ENCODE measurements around the gene MST1R.

The MST1R gene

DNA sequence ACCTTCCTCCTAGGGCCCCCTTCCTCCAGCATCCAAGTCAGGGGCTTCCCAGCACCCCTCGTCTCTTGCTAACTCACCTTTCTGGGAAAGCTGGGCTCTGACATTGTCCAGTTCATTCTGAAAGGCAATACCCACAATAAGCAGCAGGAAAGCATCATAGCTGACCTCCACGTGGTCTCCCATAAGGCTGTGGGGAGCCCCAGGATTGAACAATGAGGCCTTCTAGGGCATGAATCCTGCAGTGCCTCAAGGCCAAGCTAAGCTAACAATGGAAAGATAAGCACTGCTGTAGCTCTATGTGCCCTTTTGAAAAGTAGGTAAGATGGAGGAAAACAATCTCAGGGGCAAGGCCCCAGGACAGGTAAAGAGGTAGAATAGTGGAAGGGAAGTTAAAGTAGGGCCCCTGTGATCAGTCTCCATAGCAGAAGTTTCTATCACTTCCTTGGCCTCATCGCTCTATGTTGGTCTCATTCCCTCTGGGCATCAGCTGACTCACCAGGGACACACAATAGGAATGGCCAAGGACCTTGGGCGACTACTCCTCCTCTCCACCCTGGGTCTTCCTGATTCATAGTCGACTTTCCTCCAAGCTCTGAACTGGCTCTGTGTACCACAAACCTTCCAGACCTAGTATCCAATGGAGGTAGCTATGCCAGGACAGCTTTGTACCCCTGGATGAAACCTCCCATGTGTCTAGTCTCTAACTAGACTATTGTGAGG is 59.0 kb downstream of the MST1R start:
- Histone ChIP-seq H3K23ac (ENCODE audit: low read depth, low read length, poor library complexity) (no peak overlapping the region), H2BK12ac (ENCODE audit: low read length) (no peak overlapping the region), H2BK15ac (ENCODE audit: low read length) (no peak overlapping the region), H3K4me1 (ENCODE audit: control insufficient read depth in 2 of 2, insufficient read depth in 1 of 2, low read depth in 1 of 2, low read length in 2 of 2) (peaks cover 0 to 2% of the 10 kb centered on the region in 2 donors), H3K4me3 (ENCODE audit: low read length in 2 of 2) (no peak overlapping the region), H3K4me2 (ENCODE audit: insufficient read depth, low read length, poor library complexity, severe bottlenecking) (no peak overlapping the region), H3K27me3 (ENCODE audit: control insufficient read depth in 3 of 3, insufficient read depth in 3 of 3, low read depth in 1 of 3, low read length in 3 of 3) (no peaks in the 10 kb centered on the region), H4K8ac (ENCODE audit: low read depth, low read length) (no peak overlapping the region), H3K27ac (replicated peaks; ENCODE audit: low read length) (no peak overlapping the region), H3K9ac (ENCODE audit: low read depth, low read length, poor library complexity) (no peak overlapping the region), H3K18ac (ENCODE audit: low read length) (no peak overlapping the region), H2BK5ac (ENCODE audit: low read length) (no peak overlapping the region), H2BK120ac (ENCODE audit: low read depth, low read length) (no peak overlapping the region), H2AFZ (ENCODE audit: low read length) (no peak overlapping the region), H4K91ac (ENCODE audit: low read depth, low read length, poor library complexity) (no peak overlapping the region), H3K9me3 (replicated peaks in 1 of 2; ENCODE audit: control insufficient read depth in 2 of 2, insufficient read depth in 1 of 2, low read depth in 1 of 2, low read length in 2 of 2) (peaks cover 0 to 1% of the 10 kb centered on the region in 2 donors), H2AK5ac (ENCODE audit: low read depth, low read length) (no peak overlapping the region), H3K79me1 (ENCODE audit: low read depth, low read length) (no peaks in the 10 kb centered on the region), H3K4ac (ENCODE audit: low read length) (no peak overlapping the region), H3K14ac (ENCODE audit: low read length) (no peak overlapping the region), H3K36me3 (replicated peaks in 1 of 2; ENCODE audit: control insufficient read depth in 2 of 2, insufficient read depth in 2 of 2, low read length in 2 of 2) (peaks cover 54 to 79% of the 10 kb centered on the region in 2 donors)
- DNase-seq (ENCODE audit: low spot score), result no peak
- WGBS, 2 donors (ENCODE audit: extremely low coverage in 2 of 2, insufficient read length in 2 of 2, insufficient replicate concordance in 1 of 2), result no CpG with 5 or more reads among the region's 5 CpGs

DNA sequence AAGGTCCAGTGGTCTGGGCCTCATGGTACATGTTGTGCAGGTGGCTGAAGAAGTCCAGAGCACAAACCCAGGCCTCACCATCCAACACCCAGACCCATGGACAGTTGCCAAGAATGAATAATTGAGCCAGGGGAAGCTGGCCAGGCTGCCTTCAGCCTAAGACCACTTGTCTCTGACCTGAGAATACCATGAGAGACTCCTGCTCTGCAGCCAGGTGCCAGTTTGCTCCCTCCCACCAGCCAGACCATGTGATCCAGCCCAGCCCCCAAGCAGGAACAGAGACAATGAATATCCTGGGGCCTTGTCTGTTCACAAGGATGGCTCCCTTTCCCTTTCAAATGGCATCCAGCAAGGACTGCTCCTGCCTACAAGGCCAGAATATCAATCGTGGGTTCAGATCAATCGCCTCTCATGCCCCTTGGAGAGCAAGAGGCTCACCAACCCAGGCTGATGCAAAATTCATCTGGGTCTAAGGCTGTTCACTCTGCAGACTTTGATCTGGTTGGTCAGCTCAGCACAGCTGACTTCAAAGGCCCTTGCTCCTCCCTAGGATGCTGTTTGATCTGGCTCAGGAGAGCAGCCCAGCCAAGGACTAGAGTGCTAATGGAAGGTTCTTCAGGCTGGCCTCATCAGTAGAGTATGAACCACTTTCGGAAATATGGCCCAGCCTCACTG is 60.7 kb downstream of the MST1R start:
- Histone ChIP-seq H3K27me3 (ENCODE audit: control insufficient read depth in 3 of 3, insufficient read depth in 3 of 3, low read depth in 1 of 3, low read length in 3 of 3) (no peaks in the 10 kb centered on the region), H2BK120ac (ENCODE audit: low read depth, low read length) (no peak overlapping the region), H2BK15ac (ENCODE audit: low read length) (no peak overlapping the region), H3K36me3 (replicated peaks in 1 of 2; ENCODE audit: control insufficient read depth in 2 of 2, insufficient read depth in 2 of 2, low read length in 2 of 2) (peaks cover 57 to 85% of the 10 kb centered on the region in 2 donors), H2AFZ (ENCODE audit: low read length) (no peak overlapping the region), H4K91ac (ENCODE audit: low read depth, low read length, poor library complexity) (no peak overlapping the region), H3K9me3 (replicated peaks in 1 of 2; ENCODE audit: control insufficient read depth in 2 of 2, insufficient read depth in 1 of 2, low read depth in 1 of 2, low read length in 2 of 2) (peaks cover 0 to under 1% of the 10 kb centered on the region in 2 donors), H3K18ac (ENCODE audit: low read length) (no peak overlapping the region), H2AK5ac (ENCODE audit: low read depth, low read length) (no peak overlapping the region), H3K14ac (ENCODE audit: low read length) (no peak overlapping the region), H2BK12ac (ENCODE audit: low read length) (no peak overlapping the region), H2BK5ac (ENCODE audit: low read length) (no peak overlapping the region), H4K8ac (ENCODE audit: low read depth, low read length) (no peak overlapping the region), H3K4me3 (ENCODE audit: low read length in 2 of 2) (no peak overlapping the region), H3K79me1 (ENCODE audit: low read depth, low read length) (no peaks in the 10 kb centered on the region), H3K27ac (replicated peaks; ENCODE audit: low read length) (no peak overlapping the region), H3K23ac (ENCODE audit: low read depth, low read length, poor library complexity) (no peak overlapping the region), H3K4me1 (ENCODE audit: control insufficient read depth in 2 of 2, insufficient read depth in 1 of 2, low read depth in 1 of 2, low read length in 2 of 2) (peaks cover 0 to 2% of the 10 kb centered on the region in 2 donors), H3K4me2 (ENCODE audit: insufficient read depth, low read length, poor library complexity, severe bottlenecking) (no peak overlapping the region), H3K4ac (ENCODE audit: low read length) (no peak overlapping the region), H3K9ac (ENCODE audit: low read depth, low read length, poor library complexity) (no peak overlapping the region)
- no peak for DNase-seq (ENCODE audit: low spot score)
- no CpG with 5 or more reads among the region's 3 CpGs for WGBS, 2 donors (ENCODE audit: extremely low coverage in 2 of 2, insufficient read length in 2 of 2, insufficient replicate concordance in 1 of 2)

DNA sequence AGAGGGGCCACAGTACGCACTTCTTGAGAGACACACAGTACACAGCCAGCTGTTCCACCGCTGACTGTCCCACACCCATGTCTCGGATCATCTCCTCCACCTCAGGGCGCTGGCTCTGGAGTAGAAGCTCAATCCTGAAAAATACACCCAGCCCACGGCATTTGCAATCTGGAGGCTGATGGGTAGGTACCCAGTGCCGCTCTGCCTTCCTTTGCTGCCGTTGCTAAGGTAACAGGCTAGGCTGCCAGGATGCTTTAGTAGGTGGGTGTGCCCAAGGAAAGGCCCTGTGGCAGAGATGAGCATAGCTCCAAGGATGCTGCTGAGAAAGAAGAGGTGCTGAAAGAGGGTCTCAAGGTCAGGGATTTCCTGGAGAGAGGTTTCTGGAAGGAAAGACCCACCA is 61.9 kb downstream of the MST1R start:
- no peaks in the 10 kb centered on the region for H3K27me3 ChIP-seq (ENCODE audit: control insufficient read depth in 3 of 3, insufficient read depth in 3 of 3, low read depth in 1 of 3, low read length in 3 of 3)
- no peak overlapping the region for H2BK15ac ChIP-seq (ENCODE audit: low read length)
- no peaks in the 10 kb centered on the region for H3K79me1 ChIP-seq (ENCODE audit: low read depth, low read length)
- H3K4me2 ChIP-seq (ENCODE audit: insufficient read depth, low read length, poor library complexity, severe bottlenecking), result no peak overlapping the region
- H3K14ac ChIP-seq (ENCODE audit: low read length), result no peak overlapping the region
- no peak overlapping the region for H2BK5ac ChIP-seq (ENCODE audit: low read length)
- no peak overlapping the region for H2AK5ac ChIP-seq (ENCODE audit: low read depth, low read length)
- H3K4me1 ChIP-seq (ENCODE audit: control insufficient read depth in 2 of 2, insufficient read depth in 1 of 2, low read depth in 1 of 2, low read length in 2 of 2), result peaks cover 0 to 2% of the 10 kb centered on the region in 2 donors
- no peak overlapping the region for H3K4me3 ChIP-seq (ENCODE audit: low read length in 2 of 2)
- no peak overlapping the region for H3K18ac ChIP-seq (ENCODE audit: low read length)
- no peak overlapping the region for H4K8ac ChIP-seq (ENCODE audit: low read depth, low read length)
- H3K27ac ChIP-seq (replicated peaks; ENCODE audit: low read length), result no peak overlapping the region
- no peak overlapping the region for H2BK12ac ChIP-seq (ENCODE audit: low read length)
- no peak for DNase-seq (ENCODE audit: low spot score)
- H3K23ac ChIP-seq (ENCODE audit: low read depth, low read length, poor library complexity), result no peak overlapping the region
- no CpG with 5 or more reads among the region's 7 CpGs for WGBS, 2 donors (ENCODE audit: extremely low coverage in 2 of 2, insufficient read length in 2 of 2, insufficient replicate concordance in 1 of 2)
- no peak overlapping the region for H3K4ac ChIP-seq (ENCODE audit: low read length)
- no peak overlapping the region for H2BK120ac ChIP-seq (ENCODE audit: low read depth, low read length)
- H3K36me3 ChIP-seq (replicated peaks in 1 of 2; ENCODE audit: control insufficient read depth in 2 of 2, insufficient read depth in 2 of 2, low read length in 2 of 2), result peaks cover 55 to 84% of the 10 kb centered on the region in 2 donors
- H2AFZ ChIP-seq (ENCODE audit: low read length), result no peak overlapping the region
- no peaks in the 10 kb centered on the region for H3K9me3 ChIP-seq (replicated peaks in 1 of 2; ENCODE audit: control insufficient read depth in 2 of 2, insufficient read depth in 1 of 2, low read depth in 1 of 2, low read length in 2 of 2)
- H4K91ac ChIP-seq (ENCODE audit: low read depth, low read length, poor library complexity), result no peak overlapping the region
- no peak overlapping the region for H3K9ac ChIP-seq (ENCODE audit: low read depth, low read length, poor library complexity)

DNA sequence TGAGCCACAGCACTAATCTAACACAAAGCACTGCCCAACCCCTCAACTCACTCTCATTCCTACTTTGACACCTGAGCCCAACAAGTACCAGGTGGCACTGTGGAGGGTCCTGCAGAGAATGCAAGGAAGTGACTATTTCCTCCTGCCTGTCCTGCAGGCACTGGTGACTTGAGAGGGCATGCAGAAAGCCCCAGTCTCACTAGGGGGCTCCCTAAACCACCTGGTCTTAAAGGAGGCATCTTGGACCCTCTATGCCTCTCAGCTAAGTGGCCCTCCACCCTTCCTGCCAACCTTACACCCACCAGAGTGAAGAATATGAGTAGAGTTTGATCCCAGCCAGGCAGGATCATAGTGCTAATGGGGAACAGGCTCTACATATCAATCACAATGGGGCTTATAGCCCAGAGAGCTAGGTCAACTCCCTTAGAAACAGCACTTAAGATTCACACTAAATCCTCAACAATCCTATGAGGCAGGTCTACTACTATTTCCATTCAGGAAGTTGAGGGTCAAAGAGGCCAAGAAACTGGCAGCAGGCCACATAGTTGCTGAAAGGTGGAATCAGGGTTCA is 62.5 kb downstream of the MST1R start:
- H3K36me3 ChIP-seq (replicated peaks in 1 of 2; ENCODE audit: control insufficient read depth in 2 of 2, insufficient read depth in 2 of 2, low read length in 2 of 2), result peaks cover 53 to 84% of the 10 kb centered on the region in 2 donors
- H2AK5ac ChIP-seq (ENCODE audit: low read depth, low read length), result no peak overlapping the region
- peak; percentile 15 for DNase-seq (ENCODE audit: low spot score)

More for the DNA sequence above, 62.5 kb downstream of the MST1R start:
- peaks cover 0 to 2% of the 10 kb centered on the region in 2 donors for H3K4me1 ChIP-seq (ENCODE audit: control insufficient read depth in 2 of 2, insufficient read depth in 1 of 2, low read depth in 1 of 2, low read length in 2 of 2)
- no peak overlapping the region for H3K18ac ChIP-seq (ENCODE audit: low read length)
- H3K9me3 ChIP-seq (replicated peaks in 1 of 2; ENCODE audit: control insufficient read depth in 2 of 2, insufficient read depth in 1 of 2, low read depth in 1 of 2, low read length in 2 of 2), result no peaks in the 10 kb centered on the region
- no peak overlapping the region for H2BK15ac ChIP-seq (ENCODE audit: low read length)
- no peak overlapping the region for H2BK5ac ChIP-seq (ENCODE audit: low read length)
- no peaks in the 10 kb centered on the region for H3K27me3 ChIP-seq (ENCODE audit: control insufficient read depth in 3 of 3, insufficient read depth in 3 of 3, low read depth in 1 of 3, low read length in 3 of 3)
- no peak overlapping the region for H2BK12ac ChIP-seq (ENCODE audit: low read length)
- no peak overlapping the region for H2BK120ac ChIP-seq (ENCODE audit: low read depth, low read length)
- no peaks in the 10 kb centered on the region for H3K79me1 ChIP-seq (ENCODE audit: low read depth, low read length)
- H4K8ac ChIP-seq (ENCODE audit: low read depth, low read length), result no peak overlapping the region
- no peak overlapping the region for H2AFZ ChIP-seq (ENCODE audit: low read length)
- no peak overlapping the region for H3K4ac ChIP-seq (ENCODE audit: low read length)
- no peak overlapping the region for H3K9ac ChIP-seq (ENCODE audit: low read depth, low read length, poor library complexity)
- H3K27ac ChIP-seq (replicated peaks; ENCODE audit: low read length), result no peak overlapping the region
- no peak overlapping the region for H3K4me3 ChIP-seq (ENCODE audit: low read length in 2 of 2)
- no peak overlapping the region for H4K91ac ChIP-seq (ENCODE audit: low read depth, low read length, poor library complexity)
- no peak overlapping the region for H3K14ac ChIP-seq (ENCODE audit: low read length)
- H3K4me2 ChIP-seq (ENCODE audit: insufficient read depth, low read length, poor library complexity, severe bottlenecking), result no peak overlapping the region
- no peak overlapping the region for H3K23ac ChIP-seq (ENCODE audit: low read depth, low read length, poor library complexity)

Data from neuronal stem cell (in vitro differentiated cells).